Measurements from ENCODE around the gene C1orf52. TPM values are rescaled to one million over a fixed set of nuclear protein-coding genes. Genes with fewer than 3 reads are reported as not detected.
A peak's percentile ranks its signal among the peaks of the same experiment; 100 is the strongest.

The C1orf52 gene
- total RNA-seq, 6 experiments from 2014 or later: 20.6 to 26.1 (median 22.7) TPM

DNA sequence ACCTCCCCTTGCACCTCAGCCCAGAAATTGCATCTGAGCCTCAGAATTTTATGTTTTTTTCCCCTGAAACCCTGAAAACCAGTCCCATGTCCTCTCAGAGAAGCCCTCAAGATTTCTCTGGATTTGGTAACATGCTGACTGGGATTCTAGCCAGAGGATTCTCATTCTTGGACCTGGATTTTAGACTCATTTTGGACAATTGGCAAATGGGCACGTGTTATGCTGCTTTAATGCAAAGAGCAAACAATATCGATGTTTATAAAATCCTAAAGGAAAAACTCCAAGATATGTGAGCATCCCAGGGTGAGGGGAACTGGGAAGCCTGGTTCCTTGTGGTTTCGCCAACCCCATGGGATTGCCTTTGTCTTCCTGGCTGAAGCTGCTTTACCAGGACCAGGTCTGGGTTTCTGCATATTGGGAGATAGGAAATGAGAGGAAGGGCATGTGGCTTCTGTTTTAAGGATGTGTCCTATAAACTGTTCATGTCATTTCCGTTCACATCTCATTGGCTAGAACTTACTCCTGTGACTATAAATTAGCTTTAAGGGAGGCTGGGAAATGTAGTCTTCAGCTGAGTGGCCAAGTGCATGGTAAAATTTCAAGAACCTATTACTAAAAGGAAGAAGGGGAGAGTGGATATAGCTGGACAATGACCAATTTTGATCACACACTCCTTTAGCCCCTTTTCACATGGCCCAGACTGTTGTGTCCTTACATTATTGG is 44.1 kb upstream of the C1orf52 start:
- peaks cover 11% of the 10 kb centered on the region for H3K27me3 Mint-ChIP-seq (ENCODE audit: insufficient read depth)

DNA sequence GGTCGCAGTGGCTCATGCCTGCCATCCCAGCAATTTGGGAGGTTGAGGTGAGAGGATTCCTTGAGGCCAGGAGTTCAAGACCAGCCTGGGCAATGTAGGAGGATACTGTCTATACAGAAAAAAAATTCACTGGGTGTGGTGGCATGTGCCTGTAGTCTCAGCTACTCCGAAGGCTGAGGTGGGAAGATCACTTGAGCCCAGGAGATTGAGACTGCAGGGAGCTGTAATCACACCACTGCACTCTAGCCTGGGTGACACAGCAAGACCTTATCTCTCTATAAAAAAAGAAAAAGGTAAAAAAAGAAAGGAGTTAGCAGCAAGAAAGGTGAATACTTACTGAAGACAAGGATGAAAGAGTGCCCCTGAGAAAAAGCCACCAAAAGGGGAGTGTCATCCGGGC is 40.7 kb upstream of the C1orf52 start:
- H3K9me3 Mint-ChIP-seq: no peaks in the 10 kb centered on the region
- no peak overlapping the region for H3K4me3 Mint-ChIP-seq
- DNase-seq: no peak
- TF ChIP-seq, protein P1, sequence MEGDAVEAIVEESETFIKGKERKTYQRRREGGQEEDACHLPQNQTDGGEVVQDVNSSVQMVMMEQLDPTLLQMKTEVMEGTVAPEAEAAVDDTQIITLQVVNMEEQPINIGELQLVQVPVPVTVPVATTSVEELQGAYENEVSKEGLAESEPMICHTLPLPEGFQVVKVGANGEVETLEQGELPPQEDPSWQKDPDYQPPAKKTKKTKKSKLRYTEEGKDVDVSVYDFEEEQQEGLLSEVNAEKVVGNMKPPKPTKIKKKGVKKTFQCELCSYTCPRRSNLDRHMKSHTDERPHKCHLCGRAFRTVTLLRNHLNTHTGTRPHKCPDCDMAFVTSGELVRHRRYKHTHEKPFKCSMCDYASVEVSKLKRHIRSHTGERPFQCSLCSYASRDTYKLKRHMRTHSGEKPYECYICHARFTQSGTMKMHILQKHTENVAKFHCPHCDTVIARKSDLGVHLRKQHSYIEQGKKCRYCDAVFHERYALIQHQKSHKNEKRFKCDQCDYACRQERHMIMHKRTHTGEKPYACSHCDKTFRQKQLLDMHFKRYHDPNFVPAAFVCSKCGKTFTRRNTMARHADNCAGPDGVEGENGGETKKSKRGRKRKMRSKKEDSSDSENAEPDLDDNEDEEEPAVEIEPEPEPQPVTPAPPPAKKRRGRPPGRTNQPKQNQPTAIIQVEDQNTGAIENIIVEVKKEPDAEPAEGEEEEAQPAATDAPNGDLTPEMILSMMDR (IDR thresholded peaks at IDR 0.05): no peak
- peaks cover 7% of the 10 kb centered on the region for H3K27me3 Mint-ChIP-seq (ENCODE audit: insufficient read depth)
- no peaks in the 10 kb centered on the region for H3K36me3 Mint-ChIP-seq (ENCODE audit: low read depth)
- peaks cover 37% of the 10 kb centered on the region for H3K4me1 Mint-ChIP-seq (ENCODE audit: low read depth)
- no peak overlapping the region for H3K27ac Mint-ChIP-seq

More for the DNA sequence above, 44.1 kb upstream of the C1orf52 start:
- Mint-ChIP-seq H3K36me3 (ENCODE audit: low read depth) (no peaks in the 10 kb centered on the region), H3K27ac (no peak overlapping the region), H3K4me1 (ENCODE audit: low read depth) (peaks cover 22% of the 10 kb centered on the region), H3K4me3 (no peak overlapping the region), H3K9me3 (no peaks in the 10 kb centered on the region)
- no peak for DNase-seq
- TF ChIP-seq, protein P1 (IDR thresholded peaks at IDR 0.05): no peak

DNA sequence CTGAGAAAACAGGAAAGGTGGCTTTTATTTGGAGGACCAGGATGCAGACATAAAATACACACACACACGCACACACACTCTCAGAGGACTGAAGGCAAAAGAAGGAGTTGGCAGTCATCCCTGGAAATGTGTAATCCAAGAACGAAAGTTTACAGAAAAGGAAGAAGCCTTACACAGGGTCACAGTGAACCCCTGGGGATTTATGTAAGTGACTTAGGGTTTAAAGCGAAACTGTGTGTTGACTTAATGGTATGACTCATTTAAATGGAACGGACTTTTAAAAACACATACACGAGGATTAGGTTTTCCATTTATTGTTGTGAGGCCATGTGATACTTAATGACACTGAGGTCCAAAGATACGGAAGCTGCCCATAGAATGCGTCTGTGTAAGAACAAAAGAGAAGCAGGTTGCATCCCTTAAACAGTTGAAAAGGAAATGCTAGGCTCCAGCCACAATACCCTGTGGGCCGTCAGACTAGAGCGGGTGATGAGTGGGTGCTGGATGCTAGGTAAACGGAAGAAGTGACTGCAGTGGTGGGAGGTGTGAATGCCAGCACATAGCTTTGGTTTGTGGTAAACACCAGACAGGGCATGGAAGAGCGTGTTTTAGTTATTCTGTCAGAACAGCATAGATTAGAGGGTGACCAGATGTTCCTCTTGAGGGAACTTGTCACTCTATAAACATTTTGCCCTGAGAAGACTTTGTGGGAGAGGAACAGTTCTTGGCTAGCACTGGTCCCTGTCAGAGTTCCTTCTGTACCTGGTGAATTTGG is 38.6 kb upstream of the C1orf52 start:
- no peaks in the 10 kb centered on the region for H3K9me3 Mint-ChIP-seq
- H3K4me1 Mint-ChIP-seq (ENCODE audit: low read depth): peaks cover 44% of the 10 kb centered on the region
- peaks cover 2% of the 10 kb centered on the region for H3K27me3 Mint-ChIP-seq (ENCODE audit: insufficient read depth)
- H3K27ac Mint-ChIP-seq: peak overlapping the region; percentile 89
- TF ChIP-seq, protein P1 (IDR thresholded peaks at IDR 0.05): no peak
- peak overlapping the region; percentile 80 for H3K4me3 Mint-ChIP-seq
- DNase-seq: peak; percentile 96
- H3K36me3 Mint-ChIP-seq (ENCODE audit: low read depth): no peaks in the 10 kb centered on the region

DNA sequence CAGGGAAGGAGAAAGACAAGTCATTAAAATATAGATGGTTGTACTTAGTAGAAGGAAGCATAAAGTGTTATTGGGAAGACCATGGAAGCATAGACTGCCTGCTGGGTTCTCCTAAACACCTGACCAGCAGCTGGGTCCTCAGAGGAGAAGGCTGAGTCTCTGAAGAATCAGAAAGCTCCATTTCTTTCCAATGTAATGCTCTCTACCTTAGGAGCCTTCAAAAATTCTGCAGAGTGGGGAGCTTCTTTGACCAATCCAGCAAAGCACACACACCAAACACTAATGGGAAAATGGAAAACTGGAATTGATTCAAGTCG is 38.0 kb upstream of the C1orf52 start:
- no peak for DNase-seq
- no peaks in the 10 kb centered on the region for H3K9me3 Mint-ChIP-seq
- H3K36me3 Mint-ChIP-seq (ENCODE audit: low read depth): no peaks in the 10 kb centered on the region
- H3K4me3 Mint-ChIP-seq: peak overlapping the region; percentile 80
- peak overlapping the region; percentile 89 for H3K27ac Mint-ChIP-seq
- no peaks in the 10 kb centered on the region; the same call in none of the 2 replicates for H3K27me3 Mint-ChIP-seq (ENCODE audit: insufficient read depth)
- TF ChIP-seq, protein P1 (IDR thresholded peaks at IDR 0.05): no peak
- peaks cover 45% of the 10 kb centered on the region for H3K4me1 Mint-ChIP-seq (ENCODE audit: low read depth)

DNA sequence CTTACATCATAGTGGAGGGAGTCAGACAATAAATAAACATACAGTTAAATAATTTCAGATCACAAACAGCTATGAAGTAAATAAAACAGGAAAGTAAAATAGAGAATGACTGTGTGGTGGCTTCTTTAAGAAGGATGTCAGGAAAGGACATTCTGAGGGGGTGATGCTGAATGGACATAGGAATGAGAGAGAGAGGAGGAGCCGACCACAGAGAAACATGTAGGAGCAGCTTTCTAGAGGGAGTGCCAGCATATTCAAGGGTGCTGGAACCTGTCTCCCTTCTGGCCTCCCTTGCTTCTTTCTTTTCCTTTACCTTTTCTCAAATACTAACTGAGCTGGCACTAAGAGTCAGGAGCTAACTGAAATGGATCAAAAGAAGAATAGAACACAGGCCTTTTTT is 37.5 kb upstream of the C1orf52 start:
- TF ChIP-seq, protein P1 (IDR thresholded peaks at IDR 0.05): no peak
- no peaks in the 10 kb centered on the region for H3K36me3 Mint-ChIP-seq (ENCODE audit: low read depth)
- H3K27ac Mint-ChIP-seq: peak overlapping the region; percentile 89
- peak overlapping the region; percentile 80 for H3K4me3 Mint-ChIP-seq
- H3K9me3 Mint-ChIP-seq: no peaks in the 10 kb centered on the region
- H3K4me1 Mint-ChIP-seq (ENCODE audit: low read depth): peaks cover 50% of the 10 kb centered on the region
- DNase-seq: peak; percentile 47
- no peaks in the 10 kb centered on the region; the same call in 1 of the 2 replicates for H3K27me3 Mint-ChIP-seq (ENCODE audit: insufficient read depth)
